HG03469 (cell line): ENCODE results near the gene ATP6V1C2.
"Not testable (repeated sequence)": the region's sequence is repeated elsewhere in the genome, so short reads cannot be mapped to it uniquely, and the experiment has no call there.

Experiments used
- ATAC-seq: cut with Tn5 transposase; IDR thresholded peaks from one replicate; pipeline ENCODE4 v1.9.1; 2021; ENCODE audit warnings: mild to moderate bottlenecking, moderate library complexity, moderate number of reproducible peaks; ENCODE audit not compliant: unreplicated experiment

ATP6V1C2 gene

DNA sequence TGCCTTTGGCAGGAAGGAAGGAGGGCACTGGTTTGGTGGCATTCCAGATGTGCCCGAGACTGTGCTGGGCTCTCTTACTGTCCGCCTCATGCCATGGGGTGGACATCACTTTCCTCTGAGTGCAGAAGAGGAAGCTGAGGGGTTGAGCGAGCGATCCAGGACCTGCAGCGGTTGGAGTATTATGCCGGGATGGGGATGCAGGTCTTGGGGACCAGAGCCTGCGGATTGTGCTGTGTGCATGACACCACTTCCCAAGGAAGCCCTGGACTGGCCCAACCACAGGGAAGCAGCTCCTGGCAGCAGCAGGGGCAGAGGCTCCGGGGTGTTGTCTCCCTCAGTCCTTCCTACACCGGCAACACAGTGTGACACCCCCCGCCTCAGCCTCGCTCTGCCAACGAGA lies 44.5 kb downstream of the ATP6V1C2 start:
- ATAC-seq = no peak

DNA sequence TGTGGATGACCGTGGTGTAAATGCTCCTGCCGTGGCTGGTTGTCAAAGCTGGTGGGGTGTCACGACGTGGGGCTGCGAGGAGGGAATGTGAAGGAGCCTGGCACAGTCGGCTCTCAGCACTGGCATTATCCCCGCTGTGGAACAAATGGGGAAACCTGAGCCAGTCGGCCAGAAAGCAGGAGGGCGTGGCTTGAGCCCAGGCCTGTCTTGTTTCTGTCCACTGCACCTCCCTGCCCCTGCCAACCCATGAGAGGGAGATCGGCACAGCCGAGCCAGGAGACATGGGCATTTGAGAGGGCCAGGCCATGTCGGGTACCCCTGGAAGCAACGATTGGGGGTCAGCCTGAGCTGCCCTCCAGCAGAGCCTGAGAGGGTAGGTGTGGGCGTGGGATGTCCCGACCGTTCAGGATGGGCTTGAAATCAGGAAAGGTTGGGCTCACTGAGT lies 46.7 kb downstream of the ATP6V1C2 start:
- ATAC-seq = no peak

- no peak for ATAC-seq
These were observed 49.7 kb downstream of the ATP6V1C2 start for GRCh38 chr2:10770956-10771750.

- ATAC-seq = no peak
These were observed 50.4 kb downstream of the ATP6V1C2 start for GRCh38 chr2:10771786-10772185.

GRCh38 chr2:10772201-10772867 lies 50.9 kb downstream of the ATP6V1C2 start:
- ATAC-seq = no peak

DNA sequence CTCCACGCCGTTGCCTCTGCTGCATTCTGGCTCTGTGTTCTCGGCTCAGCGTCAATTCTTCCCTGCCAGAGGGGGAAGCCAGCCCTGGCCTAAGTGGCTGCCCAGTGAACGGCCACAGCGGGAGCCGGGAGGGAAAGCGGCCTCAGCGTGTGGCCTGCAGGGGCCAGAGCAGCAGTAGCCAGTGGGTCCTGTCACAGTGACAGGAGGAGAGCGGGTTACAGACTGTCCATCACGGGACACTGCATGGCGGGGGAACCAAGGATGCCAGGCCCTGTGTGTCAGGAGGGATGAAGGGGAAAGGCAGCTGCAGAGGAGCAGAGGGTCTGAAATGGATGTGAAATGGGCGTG lies 51.4 kb downstream of the ATP6V1C2 start:
- ATAC-seq = no peak

GRCh38 chr2:10773821-10774341 lies 52.5 kb downstream of the ATP6V1C2 start:
- ATAC-seq = no peak

DNA sequence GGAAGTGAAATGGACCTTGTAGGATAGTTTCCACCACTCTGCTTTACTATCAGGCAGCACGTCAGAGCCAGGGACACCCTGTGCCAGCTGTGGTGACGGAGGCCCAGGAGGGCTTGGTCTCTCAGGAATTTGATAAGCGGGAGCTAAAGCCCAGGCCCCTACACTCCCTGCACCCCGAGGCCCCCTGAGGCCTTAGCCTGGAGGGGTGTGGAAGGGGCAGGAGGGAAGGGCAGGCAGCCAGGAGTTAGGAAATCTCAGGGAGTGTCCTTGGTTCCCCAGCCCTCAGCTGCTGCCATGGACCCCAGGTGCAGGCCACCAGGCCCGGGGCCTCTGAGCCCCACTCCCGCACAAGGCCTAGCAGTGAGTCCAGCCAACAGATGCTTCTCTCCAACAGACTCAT lies 53.0 kb downstream of the ATP6V1C2 start:
- ATAC-seq = no peak

GRCh38 chr2:10775021-10775780 lies 53.8 kb downstream of the ATP6V1C2 start:
- no peak for ATAC-seq

- ATAC-seq = no peak
These were observed 54.4 kb downstream of the ATP6V1C2 start for GRCh38 chr2:10775831-10776230.

DNA sequence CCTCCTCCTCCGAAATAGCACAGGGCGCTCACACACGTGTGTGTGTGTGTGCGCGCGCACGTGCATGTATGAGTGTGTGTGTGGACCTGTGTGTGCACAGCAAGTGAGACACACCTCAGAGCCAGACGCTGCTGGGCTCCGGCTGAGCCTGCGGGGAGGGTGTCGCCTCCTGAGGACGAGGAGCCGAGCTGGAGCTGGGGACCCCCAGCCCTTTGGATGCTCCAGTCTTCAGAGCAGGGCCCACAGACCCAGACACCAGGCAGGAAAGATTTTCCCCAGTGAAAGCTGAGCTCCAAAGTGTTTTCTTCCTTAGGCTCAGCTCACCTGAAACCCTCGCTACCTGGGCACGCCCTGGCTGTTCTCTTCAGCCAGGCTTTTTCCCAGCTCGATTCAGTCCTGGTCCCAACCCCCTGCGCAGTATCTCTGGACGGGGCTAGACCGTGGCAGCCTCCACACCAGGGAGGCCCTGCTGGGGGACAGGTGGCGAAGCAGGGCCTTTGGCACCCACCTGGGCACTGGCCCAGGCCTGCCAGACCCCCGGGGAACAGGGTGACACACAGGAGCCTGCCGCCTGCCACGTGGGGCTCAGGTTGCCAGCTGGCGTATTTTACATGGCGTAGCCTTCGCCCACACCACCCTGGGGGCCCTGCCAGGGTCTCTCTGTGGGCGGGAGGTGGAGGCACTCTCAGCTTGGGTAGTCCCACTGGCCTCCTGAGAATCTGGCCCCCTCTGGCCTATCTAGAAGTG lies 55.0 kb downstream of the ATP6V1C2 start:
- ATAC-seq = no peak

DNA sequence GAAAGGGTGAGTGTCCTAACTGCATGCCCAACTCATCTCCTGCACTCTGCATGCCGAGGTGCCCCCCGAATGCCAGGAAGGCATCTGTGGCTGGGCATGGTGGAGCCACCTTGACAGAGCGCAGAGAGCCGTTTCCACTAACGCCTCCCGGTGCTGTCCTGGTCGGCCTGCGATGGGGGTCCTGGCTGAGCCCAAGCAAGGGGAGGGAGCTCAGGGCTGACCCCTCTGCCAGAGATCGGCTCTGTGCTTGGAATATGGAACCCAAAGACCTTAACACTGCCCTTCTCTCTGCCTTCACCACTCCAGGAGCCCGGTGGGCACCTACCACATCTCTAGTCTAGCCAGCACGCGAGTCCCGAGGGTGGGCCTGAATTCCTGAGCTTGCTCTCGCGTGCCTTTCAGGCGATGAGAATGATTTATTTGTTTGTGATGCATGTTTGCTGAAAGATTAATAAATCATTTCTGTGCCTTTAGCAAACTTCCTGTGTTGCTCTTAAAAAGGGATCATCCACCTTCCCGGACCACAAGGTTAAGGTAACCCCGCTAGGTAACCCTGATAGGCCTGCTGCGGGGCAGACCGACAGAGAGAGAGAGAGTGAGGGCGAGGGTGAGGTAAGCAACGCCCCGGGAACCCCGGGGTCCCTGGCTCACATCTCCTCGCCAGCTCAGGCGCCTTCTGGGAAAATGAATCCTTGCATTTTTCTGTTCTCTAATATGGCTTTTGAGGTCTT lies 55.8 kb downstream of the ATP6V1C2 start:
- ATAC-seq = no peak

- no peak for ATAC-seq
These were observed 56.7 kb downstream of the ATP6V1C2 start for GRCh38 chr2:10777842-10778723.

- no peak for ATAC-seq
These were observed 57.3 kb downstream of the ATP6V1C2 start for GRCh38 chr2:10778724-10779115.

GRCh38 chr2:10779776-10780490 lies 58.5 kb downstream of the ATP6V1C2 start:
- no peak for ATAC-seq

DNA sequence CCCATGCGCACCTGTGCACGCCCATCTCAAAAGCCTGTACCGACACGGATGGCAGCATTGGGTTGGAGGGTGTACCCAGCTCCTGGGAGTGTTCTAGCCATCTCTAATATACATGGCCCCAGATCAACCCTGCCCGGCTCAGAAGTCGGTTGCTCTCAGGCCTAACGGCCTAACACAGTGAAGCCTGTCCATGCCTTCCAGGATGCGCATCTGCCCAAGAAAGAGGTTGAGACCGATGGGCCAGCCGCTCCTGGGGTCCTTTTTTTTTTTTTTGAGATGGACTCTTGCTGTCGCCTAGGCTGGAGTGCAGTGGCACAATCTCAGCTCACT lies 59.0 kb downstream of the ATP6V1C2 start:
- ATAC-seq = no peak

- not testable (repeated sequence) for ATAC-seq
These were observed 59.4 kb downstream of the ATP6V1C2 start for GRCh38 chr2:10780821-10781220.

- no peak for ATAC-seq
These were observed 60.3 kb downstream of the ATP6V1C2 start for GRCh38 chr2:10781746-10782145.

DNA sequence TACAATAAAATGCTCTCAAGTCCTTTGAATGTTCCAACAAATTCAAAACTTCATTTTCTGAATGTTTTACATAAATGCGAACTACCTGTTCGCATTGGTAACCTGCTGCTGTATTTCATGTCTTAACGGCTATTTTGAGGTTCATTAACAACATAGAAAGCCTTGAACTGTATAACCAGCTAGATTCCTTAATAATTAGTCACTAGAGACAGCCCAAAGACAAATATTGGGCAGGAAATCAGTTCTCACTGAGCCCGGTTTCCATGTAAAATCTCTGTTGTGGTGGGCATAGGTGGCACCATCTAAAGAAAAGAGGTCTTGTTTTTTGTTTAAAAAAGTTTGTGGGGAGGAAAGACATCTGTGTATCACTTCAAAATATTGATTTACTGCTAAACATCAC lies 62.0 kb downstream of the ATP6V1C2 start:
- ATAC-seq = no peak
